ENCODE results near the gene SLC12A7.

SLC12A7 gene

GRCh38 chr5:1156754-1157460, 45.0 kb upstream of the SLC12A7 start:
- DNase-seq (ENCODE audit: low read depth) = no peak
- H3K4me3 ChIP-seq (ENCODE audit: low read depth, low read length) = no peak overlapping the region
- no peak for TF ChIP-seq CTCF (IDR thresholded peaks at IDR 0.05; ENCODE audit: control insufficient read depth, extremely low read depth, insufficient read depth)

- no peak for TF ChIP-seq CTCF (IDR thresholded peaks at IDR 0.05; ENCODE audit: control insufficient read depth, extremely low read depth, insufficient read depth)
- no peak for DNase-seq (ENCODE audit: low read depth)
- no peak overlapping the region for H3K4me3 ChIP-seq (ENCODE audit: low read depth, low read length)
Measured at GRCh38 chr5:1156033-1156753, 44.3 kb upstream of the SLC12A7 start.

GRCh38 chr5:1155191-1156032, 43.5 kb upstream of the SLC12A7 start:
- no peak overlapping the region for H3K4me3 ChIP-seq (ENCODE audit: low read depth, low read length)
- no peak for DNase-seq (ENCODE audit: low read depth)
- no peak for TF ChIP-seq CTCF (IDR thresholded peaks at IDR 0.05; ENCODE audit: control insufficient read depth, extremely low read depth, insufficient read depth)

GRCh38 chr5:1153428-1153827, 41.6 kb upstream of the SLC12A7 start:
- no peak for DNase-seq (ENCODE audit: low read depth)
- TF ChIP-seq CTCF (IDR thresholded peaks at IDR 0.05; ENCODE audit: control insufficient read depth, extremely low read depth, insufficient read depth) = no peak
- no peak overlapping the region for H3K4me3 ChIP-seq (ENCODE audit: low read depth, low read length)

GRCh38 chr5:1152771-1153282, 41.0 kb upstream of the SLC12A7 start:
- no peak overlapping the region for H3K4me3 ChIP-seq (ENCODE audit: low read depth, low read length)
- DNase-seq (ENCODE audit: low read depth) = peak; percentile 85
- 0 out of 2 replicates have a peak, but pooled peaks have one; percentile 0 for TF ChIP-seq CTCF (IDR thresholded peaks at IDR 0.05; ENCODE audit: control insufficient read depth, extremely low read depth, insufficient read depth)

GRCh38 chr5:1152156-1152555, 40.3 kb upstream of the SLC12A7 start:
- TF ChIP-seq CTCF (IDR thresholded peaks at IDR 0.05; ENCODE audit: control insufficient read depth, extremely low read depth, insufficient read depth) = no peak
- H3K4me3 ChIP-seq (ENCODE audit: low read depth, low read length) = no peak overlapping the region
- DNase-seq (ENCODE audit: low read depth) = no peak

Data from LNCaP clone FGC (cell line).